ENCODE results near the gene EPN3.

DNA sequence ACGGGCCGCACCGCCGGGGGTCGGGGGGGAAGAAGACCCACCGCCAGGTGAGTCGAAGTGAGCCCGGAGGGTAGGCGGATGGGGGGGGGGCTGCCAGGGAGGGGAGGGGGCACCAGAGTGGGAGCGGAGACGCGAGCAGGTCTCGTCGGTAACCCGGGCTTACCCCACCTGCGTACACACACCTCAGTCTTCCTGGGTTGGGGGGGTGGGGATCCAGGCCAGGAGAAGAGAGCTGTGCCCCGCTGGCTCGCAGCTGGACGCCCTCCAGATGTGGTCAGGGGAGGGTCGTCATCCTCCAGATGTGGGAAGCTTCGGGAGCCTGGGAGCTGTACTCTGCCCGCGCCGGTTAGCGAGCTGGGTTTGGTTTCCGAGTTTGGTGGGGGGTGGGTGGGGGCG, 29.2 kb downstream of the EPN3 start:
- TF ChIP-seq SIN3A (IDR thresholded peaks at IDR 0.05; ENCODE audit: borderline replicate concordance, insufficient read depth, low read depth, low read length) (no peak), CTCF (IDR thresholded peaks at IDR 0.05) (no peak), TCF7L2 (IDR thresholded peaks at IDR 0.05; ENCODE audit: low read depth, low read length) (no peak), POLR2AphosphoS5 (IDR thresholded peaks at IDR 0.05; ENCODE audit: low read depth, low read length) (no peak)
- TF ChIP-seq, protein P1, sequence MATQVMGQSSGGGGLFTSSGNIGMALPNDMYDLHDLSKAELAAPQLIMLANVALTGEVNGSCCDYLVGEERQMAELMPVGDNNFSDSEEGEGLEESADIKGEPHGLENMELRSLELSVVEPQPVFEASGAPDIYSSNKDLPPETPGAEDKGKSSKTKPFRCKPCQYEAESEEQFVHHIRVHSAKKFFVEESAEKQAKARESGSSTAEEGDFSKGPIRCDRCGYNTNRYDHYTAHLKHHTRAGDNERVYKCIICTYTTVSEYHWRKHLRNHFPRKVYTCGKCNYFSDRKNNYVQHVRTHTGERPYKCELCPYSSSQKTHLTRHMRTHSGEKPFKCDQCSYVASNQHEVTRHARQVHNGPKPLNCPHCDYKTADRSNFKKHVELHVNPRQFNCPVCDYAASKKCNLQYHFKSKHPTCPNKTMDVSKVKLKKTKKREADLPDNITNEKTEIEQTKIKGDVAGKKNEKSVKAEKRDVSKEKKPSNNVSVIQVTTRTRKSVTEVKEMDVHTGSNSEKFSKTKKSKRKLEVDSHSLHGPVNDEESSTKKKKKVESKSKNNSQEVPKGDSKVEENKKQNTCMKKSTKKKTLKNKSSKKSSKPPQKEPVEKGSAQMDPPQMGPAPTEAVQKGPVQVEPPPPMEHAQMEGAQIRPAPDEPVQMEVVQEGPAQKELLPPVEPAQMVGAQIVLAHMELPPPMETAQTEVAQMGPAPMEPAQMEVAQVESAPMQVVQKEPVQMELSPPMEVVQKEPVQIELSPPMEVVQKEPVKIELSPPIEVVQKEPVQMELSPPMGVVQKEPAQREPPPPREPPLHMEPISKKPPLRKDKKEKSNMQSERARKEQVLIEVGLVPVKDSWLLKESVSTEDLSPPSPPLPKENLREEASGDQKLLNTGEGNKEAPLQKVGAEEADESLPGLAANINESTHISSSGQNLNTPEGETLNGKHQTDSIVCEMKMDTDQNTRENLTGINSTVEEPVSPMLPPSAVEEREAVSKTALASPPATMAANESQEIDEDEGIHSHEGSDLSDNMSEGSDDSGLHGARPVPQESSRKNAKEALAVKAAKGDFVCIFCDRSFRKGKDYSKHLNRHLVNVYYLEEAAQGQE (IDR thresholded peaks at IDR 0.05; ENCODE audit: insufficient read depth in 1 of 2, low read depth in 2 of 2, low read length in 1 of 2), result no peak

Data from Panc1 (cell line).